Posterior cingulate gyrus (tissue), 11 donors: ENCODE data around the gene LRRC26.

ENCODE experiments used
- DNase-seq, 10 donors: peaks; one replicate each; pipeline versions ENCODE4 v3.0.0 to v3.0.0-alpha.2; 2020 to 2021; ENCODE audit warnings: mixed read lengths in 3 of 10
- intact Hi-C: fragments of 100-400 bp; cut with DNase I; formaldehyde crosslinking; loops from one replicate; pipeline ENCODE4 v1.15.1; 2023

LRRC26 gene

GRCh38 chr9:137157618-137158415 is 12.0 kb downstream of the LRRC26 start:
- DNase-seq: peak in 2 of 10 donors; percentile 53 to 72
- intact Hi-C loops: no loop called here

GRCh38 chr9:137156567-137157375 is 13.1 kb downstream of the LRRC26 start:
- intact Hi-C loops: no loop called here
- peak in 5 of 10 donors; percentile 52 to 92 (median 68) for DNase-seq

DNA sequence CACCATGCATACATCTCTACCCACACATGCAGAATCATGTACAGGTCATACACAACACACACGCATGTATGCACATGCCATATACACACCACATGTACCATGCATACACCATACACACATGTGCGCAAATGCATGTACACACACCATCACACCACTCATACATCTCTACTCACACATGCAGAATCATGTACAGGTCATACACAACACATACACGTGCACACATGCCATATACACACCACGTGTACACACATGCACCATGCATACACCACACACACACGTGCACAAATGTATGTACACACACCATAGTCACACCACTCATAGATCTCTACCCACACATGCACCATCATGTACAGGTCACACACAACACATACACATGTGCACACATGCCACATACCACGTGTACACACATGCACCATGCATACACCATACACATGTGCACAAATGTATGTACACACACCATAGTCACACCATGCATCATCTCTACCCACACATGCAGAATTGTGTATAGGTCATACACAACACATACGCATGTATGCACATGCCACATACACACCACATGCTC is 16.9 kb downstream of the LRRC26 start:
- intact Hi-C loops: no loop called here
- DNase-seq: no peak

DNA sequence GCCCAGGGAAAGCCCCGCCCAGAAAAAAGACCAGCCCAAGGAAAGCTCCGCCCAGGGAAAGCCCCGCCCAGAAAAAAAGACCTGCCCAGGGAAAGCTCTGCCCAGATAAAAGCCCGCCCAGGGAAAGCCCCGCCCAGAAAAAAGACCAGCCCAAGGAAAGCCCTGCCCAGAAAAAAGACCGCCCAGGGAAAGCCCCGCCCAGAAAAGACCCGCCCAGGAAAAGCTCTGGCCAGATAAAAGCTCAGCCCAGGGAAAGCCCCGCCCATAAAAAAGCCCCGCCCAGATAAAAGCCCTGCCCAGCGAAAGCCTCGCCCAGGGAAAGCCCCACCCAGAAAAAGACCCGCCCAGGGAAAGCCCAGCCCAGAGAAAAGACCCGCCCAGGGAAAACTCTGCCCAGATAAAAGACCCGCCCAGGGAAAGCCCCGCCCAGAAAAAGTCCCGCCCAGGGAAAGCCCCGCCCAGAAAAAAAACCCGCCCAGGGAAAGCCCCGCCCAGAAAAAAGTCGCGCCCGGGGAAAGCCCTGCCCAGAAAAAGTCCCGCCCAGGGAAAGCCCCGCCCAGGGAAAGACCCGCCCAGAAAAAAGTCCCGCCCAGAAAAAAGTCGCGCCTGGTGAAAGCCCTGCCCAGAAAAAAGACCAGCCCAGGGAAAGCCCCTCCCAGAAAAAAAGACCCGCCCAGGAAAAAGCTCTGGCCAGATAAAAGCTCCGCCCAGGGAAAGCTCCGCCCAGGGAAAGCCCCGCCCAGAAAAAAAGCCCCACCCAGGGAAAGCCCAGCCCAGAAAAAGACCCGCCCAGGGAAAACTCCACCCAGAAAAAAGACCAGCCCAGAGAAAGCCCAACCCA is 19.0 kb downstream of the LRRC26 start:
- intact Hi-C loops: no loop called here
- peak in 1 of 10 donors; percentile 13 for DNase-seq

DNA sequence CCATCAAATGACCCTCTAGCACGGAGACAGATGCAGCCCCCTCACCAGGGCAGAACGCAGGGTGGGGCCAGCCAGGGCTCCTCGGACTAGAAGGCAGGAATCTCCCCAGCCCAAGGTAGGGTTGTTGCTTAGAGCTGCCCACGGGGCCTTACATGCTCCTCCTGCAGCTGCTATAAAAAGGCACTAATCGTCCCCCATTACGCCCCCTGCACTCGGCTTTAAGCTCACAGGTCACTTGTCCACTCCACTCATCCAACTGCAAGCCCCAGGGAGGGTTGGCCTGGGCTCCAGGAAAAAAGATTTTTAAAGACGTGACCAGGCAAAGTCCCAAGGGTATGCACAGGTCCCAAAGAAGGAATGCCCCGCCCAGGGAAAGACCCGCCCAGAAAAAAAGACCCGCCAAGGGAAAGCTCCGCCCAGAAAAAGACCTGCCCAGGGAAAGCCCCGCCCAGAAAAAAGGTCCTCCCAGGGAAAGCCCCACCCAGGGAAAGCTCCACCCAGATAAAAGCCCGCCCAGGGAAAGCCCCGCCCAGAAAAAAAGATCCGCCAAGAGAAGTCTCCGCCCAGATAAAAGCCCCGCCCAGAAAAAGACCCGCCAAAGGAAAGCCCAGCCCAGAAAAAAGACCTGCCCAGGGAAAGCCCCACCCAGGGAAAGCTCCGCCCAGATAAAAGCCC is 19.8 kb downstream of the LRRC26 start:
- no peak for DNase-seq
- intact Hi-C loops: no loop called here

DNA sequence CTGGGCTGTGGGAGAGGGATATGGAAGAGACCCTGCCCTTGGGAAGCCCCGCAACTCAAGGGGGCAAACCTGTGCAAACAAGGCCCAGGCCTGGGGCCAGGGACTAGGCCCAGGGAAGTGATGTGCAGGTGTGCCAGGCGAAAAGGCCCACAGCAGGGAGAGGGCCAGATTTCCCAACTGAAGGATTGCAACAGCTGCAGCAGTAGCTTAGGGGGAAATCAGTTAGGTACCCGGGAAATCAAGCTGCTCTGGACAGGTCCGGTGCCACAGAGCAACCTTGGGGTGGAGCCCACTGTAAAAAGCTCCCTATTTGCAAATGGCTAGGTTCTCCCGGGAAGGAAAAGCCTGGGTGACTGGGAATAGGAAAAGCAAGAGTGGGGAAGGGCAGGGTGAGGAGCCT is 20.5 kb downstream of the LRRC26 start:
- DNase-seq: no peak
- intact Hi-C loops: no loop called here

GRCh38 chr9:137148661-137149060 is 21.2 kb downstream of the LRRC26 start:
- DNase-seq: no peak
- intact Hi-C loops: no loop called here

- intact Hi-C loops: no loop called here
- DNase-seq: peak in 1 of 10 donors; percentile 54
Observed at GRCh38 chr9:137148242-137148641, 21.6 kb downstream of the LRRC26 start.

GRCh38 chr9:137147793-137148160 is 22.1 kb downstream of the LRRC26 start:
- no peak for DNase-seq
- intact Hi-C loops: no loop called here

GRCh38 chr9:137147091-137147792 is 22.6 kb downstream of the LRRC26 start:
- intact Hi-C loops: no loop called here
- peak in 4 of 10 donors; percentile 11 to 68 (median 63) for DNase-seq

- intact Hi-C loops: no loop called here
Observed at GRCh38 chr9:137146527-137146918, 23.3 kb downstream of the LRRC26 start.

GRCh38 chr9:137145731-137146526 is 23.9 kb downstream of the LRRC26 start:
- intact Hi-C loops: no loop called here
- peak in 1 of 10 donors; percentile 76 for DNase-seq

More at GRCh38 chr9:137146527-137146918, 23.3 kb downstream of the LRRC26 start:
- peak in 1 of 10 donors; percentile 31 for DNase-seq

DNA sequence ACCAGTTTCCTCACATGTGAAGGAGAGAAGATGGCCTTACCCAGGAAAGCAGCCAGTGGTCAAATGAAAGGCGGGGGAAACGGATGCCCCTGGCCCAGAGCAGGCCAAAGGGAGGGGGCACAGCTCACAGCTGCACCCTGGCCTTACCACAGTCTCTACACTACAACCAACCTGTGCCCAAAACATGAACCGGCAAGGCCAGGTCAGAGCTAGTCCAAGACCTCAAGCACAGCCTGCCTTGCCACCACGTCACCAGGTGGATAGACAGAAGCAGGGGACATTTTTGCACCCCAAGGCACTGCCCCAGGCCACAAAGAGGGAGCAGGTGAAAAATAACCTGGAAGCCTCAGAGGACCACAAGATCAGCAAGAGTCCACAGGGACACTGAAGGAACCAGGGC is 26.4 kb downstream of the LRRC26 start:
- peak in 1 of 10 donors; percentile 36 for DNase-seq
- intact Hi-C loops: no loop called here

GRCh38 chr9:137141976-137142936 is 27.6 kb downstream of the LRRC26 start:
- intact Hi-C loops: no loop called here

GRCh38 chr9:137141050-137141810 is 28.6 kb downstream of the LRRC26 start:
- intact Hi-C loops: no loop called here
- DNase-seq: peak in 1 of 10 donors; percentile 79

More at GRCh38 chr9:137141976-137142936, 27.6 kb downstream of the LRRC26 start:
- DNase-seq: peak in 1 of 10 donors; percentile 58
